PC-9 (cell line): ENCODE measurements around the gene GCDH. TPM values are rescaled to one million over a fixed set of nuclear protein-coding genes. Genes with fewer than 3 reads are reported as not detected.

ENCODE experiments used
- BruUV-seq: library from RNA; stranded (reverse); fragments of 400-500 nt; replicated peaks from 2 replicates; lab custom pipeline; 2021; lab: Mats Ljungman, UMichigan
- CTCF ChIA-PET: fragments of 300-600 bp; sonication (Branson Sonifier 250); formaldehyde crosslinking; loops from one replicate; lab custom pipeline; 2022; ENCODE audit warnings: antibody characterized with exemption; lab: Charles Lee
- POLR2A ChIA-PET: fragments of 300-600 bp; sonication (Branson Sonifier 250); formaldehyde crosslinking; loops from one replicate; lab custom pipeline; 2022; ENCODE audit warnings: antibody characterized with exemption; ENCODE audit not compliant: unreplicated experiment; lab: Charles Lee
- DNase-seq, 2 experiments: peaks; one replicate each; pipeline versions ENCODE4 v3.0.0 to v3.0.0-alpha.2; 2015 to 2022; ENCODE audit warnings: mixed read lengths in 1 of 2
- H2AFZ ChIP-seq: fragments of 200-600 bp; sonication (generic); 2 replicates; pipeline ENCODE4 v1.8.1; 2017; ENCODE audit warnings: antibody characterized with exemption
- H3F3A ChIP-seq: fragments of 200-600 bp; sonication (generic); 2 replicates; pipeline ENCODE4 v1.8.1; 2017; ENCODE audit warnings: antibody characterized with exemption, mild to moderate bottlenecking, low read depth; ENCODE audit not compliant: insufficient read depth
- H3K27ac ChIP-seq: fragments of 200-600 bp; sonication (generic); 2 replicates; pipeline ENCODE4 v1.6.1; 2016; ENCODE audit warnings: mixed run types
- H3K27me3 ChIP-seq: fragments of 200-600 bp; sonication (generic); 2 replicates; pipeline ENCODE4 v1.6.1; 2016; ENCODE audit warnings: low read depth, mixed run types; ENCODE audit not compliant: insufficient read depth
- H3K36me3 ChIP-seq: fragments of 200-600 bp; sonication (generic); 2 replicates; pipeline ENCODE4 v1.6.1; 2016; ENCODE audit warnings: low read depth, mixed run types
- H3K4me1 ChIP-seq: fragments of 200-600 bp; sonication (generic); replicated peaks from 2 replicates; pipeline ENCODE4 v1.6.1; 2016; ENCODE audit warnings: mixed run types; ENCODE audit not compliant: insufficient read depth
- H3K4me2 ChIP-seq: fragments of 200-600 bp; sonication (generic); 2 replicates; pipeline ENCODE4 v1.6.1; 2017; ENCODE audit warnings: mixed run types
- H3K4me3 ChIP-seq: fragments of 200-600 bp; sonication (generic); 2 replicates; pipeline ENCODE4 v1.6.1; 2016; ENCODE audit warnings: mixed run types
- H3K79me2 ChIP-seq: fragments of 200-600 bp; sonication (generic); 2 replicates; pipeline ENCODE4 v1.6.1; 2017; ENCODE audit warnings: low read depth, mixed run types
- H3K9me2 ChIP-seq: fragments of 200-600 bp; sonication (generic); 2 replicates; pipeline ENCODE4 v1.8.1; 2017; ENCODE audit warnings: mild to moderate bottlenecking; ENCODE audit not compliant: insufficient read depth
- H3K9me3 ChIP-seq: fragments of 200-600 bp; sonication (generic); 2 replicates; pipeline ENCODE4 v1.8.1; 2016; ENCODE audit warnings: low read depth; ENCODE audit not compliant: insufficient read depth
- H4K20me1 ChIP-seq: fragments of 200-600 bp; sonication (generic); 2 replicates; pipeline ENCODE4 v1.8.1; 2017; ENCODE audit not compliant: insufficient read depth
- EZH2 ChIP-seq: fragments of 200-600 bp; sonication (generic); IDR thresholded peaks from 2 replicates; pipeline ENCODE4 v1.8.0; 2017; ENCODE audit warnings: antibody characterized with exemption, low read depth
- intact Hi-C: fragments of 100-400 bp; cut with micrococcal nuclease; formaldehyde crosslinking; loops from one replicate; pipeline ENCODE4 v1.10.0; 2022; ENCODE audit not compliant: unreplicated experiment
- total RNA-seq: library from RNA; stranded (reverse); gene quantifications from 2 replicates; pipeline ENCODE4 v1.2.3, GENCODE V29; 2021
- TF ChIP-seq, protein P1 (sequence below): fragments of 200-600 bp; sonication (generic); conservative IDR thresholded peaks from 2 replicates; pipeline ENCODE4 v1.6.1; 2017; ENCODE audit warnings: mixed run types, antibody characterized with exemption, mild to moderate bottlenecking, moderate library complexity

Gene GCDH
- total RNA-seq, 1 experiment from 2014 or later: 23.2 TPM

DNA sequence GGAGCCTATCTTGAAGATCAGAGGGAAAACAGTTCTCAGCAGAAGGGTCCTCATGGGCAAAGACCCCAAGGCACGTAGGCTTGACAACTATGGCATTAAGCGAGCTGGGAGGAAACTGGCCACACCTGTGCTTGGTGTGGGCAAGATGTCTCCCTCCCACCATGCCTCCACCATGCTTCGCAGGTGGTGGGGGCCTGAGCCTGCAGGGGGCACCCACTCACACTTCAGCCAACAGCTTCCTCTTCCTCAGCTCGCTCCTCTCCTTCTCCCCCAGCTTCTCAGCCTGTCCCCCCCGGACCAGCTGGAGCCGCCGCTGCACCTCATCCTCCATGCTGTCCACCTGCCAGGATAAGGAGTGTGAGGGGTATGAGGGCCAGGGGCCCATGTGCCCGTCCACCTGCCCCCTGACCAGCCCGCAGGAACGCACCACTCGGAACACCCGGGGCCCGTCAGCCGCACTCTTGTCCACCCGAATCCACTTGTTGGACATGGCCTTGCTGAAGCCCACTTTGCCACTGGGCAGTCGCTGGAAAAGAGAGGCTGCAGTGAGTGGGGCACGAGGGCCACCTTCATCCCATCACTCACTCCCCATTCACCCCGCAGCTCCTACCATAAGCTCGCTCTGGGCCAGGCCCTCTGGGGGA is 39.2 kb downstream of the GCDH start:
- intact Hi-C loops: no loop called here
- H3K79me2 ChIP-seq: peaks cover 30% of the 10 kb centered on the region
- no peak overlapping the region for H3K27ac ChIP-seq
- no peak overlapping the region for H3K4me2 ChIP-seq
- H4K20me1 ChIP-seq: peaks cover 3% of the 10 kb centered on the region
- ChIA-PET CTCF (no interaction called here), POLR2A (no interaction called here)
- TF ChIP-seq, protein P1, sequence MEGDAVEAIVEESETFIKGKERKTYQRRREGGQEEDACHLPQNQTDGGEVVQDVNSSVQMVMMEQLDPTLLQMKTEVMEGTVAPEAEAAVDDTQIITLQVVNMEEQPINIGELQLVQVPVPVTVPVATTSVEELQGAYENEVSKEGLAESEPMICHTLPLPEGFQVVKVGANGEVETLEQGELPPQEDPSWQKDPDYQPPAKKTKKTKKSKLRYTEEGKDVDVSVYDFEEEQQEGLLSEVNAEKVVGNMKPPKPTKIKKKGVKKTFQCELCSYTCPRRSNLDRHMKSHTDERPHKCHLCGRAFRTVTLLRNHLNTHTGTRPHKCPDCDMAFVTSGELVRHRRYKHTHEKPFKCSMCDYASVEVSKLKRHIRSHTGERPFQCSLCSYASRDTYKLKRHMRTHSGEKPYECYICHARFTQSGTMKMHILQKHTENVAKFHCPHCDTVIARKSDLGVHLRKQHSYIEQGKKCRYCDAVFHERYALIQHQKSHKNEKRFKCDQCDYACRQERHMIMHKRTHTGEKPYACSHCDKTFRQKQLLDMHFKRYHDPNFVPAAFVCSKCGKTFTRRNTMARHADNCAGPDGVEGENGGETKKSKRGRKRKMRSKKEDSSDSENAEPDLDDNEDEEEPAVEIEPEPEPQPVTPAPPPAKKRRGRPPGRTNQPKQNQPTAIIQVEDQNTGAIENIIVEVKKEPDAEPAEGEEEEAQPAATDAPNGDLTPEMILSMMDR: no peak
- TF ChIP-seq EZH2: no peak
- H3K36me3 ChIP-seq: peaks cover 32% of the 10 kb centered on the region
- no peaks in the 10 kb centered on the region for H3K9me3 ChIP-seq
- no peaks in the 10 kb centered on the region for H3K9me2 ChIP-seq
- no peaks in the 10 kb centered on the region; the same call in 1 of the 2 replicates for H3F3A ChIP-seq
- DNase-seq: no peak
- no peak overlapping the region for H2AFZ ChIP-seq
- BruUV-seq: no TSS peak
- H3K4me3 ChIP-seq: no peak overlapping the region
- peaks cover 12% of the 10 kb centered on the region for H3K4me1 ChIP-seq
- no peaks in the 10 kb centered on the region for H3K27me3 ChIP-seq

DNA sequence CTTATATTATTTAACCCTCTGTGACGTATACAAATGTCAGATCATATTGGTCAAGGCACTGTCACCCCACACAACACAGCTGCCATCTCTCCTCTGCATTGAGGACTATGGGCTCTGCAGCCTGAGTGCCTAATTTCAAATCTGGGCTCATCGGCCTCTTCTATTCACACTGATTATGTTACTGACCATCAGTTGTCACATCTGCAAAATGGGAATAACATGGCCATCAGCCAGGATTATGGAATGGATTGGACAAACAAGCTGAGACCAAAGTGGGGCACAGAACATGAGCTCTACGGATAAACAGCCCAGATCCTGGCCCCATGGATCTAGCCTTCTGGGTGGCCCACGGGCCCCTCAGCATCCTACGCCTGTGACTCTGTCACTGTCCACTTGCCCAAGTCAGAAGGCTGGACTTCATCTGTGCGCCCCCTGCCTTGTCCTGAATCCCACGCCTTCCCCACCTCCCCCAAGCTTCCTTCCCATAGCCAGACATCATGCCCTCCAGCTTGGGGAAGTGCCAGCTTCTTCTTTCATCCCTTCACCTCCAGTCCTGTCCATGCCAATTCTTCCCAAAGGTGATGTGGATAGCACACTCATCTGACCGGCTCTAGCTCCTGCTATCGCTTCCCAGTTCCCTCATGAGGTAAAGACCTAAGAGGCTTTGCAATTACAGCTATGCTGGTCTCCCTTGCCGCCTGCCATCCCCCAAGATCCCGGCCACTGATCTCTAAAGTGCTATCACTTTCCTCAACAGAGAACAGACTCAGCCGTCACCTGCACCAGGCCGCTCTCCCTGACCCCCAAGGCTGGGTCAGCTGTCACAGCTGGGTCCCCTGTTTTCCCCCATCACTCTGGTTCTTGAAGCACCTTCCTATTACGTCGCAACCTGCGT is 41.7 kb downstream of the GCDH start:
- H3K27ac ChIP-seq: peak overlapping the region; percentile 25; the same call in 1 of the 2 replicates
- no peaks in the 10 kb centered on the region for H3K9me3 ChIP-seq
- peaks cover 15% of the 10 kb centered on the region; the same call in 1 of the 2 replicates for H3K36me3 ChIP-seq
- H3K79me2 ChIP-seq: peaks cover 30% of the 10 kb centered on the region
- DNase-seq: no peak
- intact Hi-C loops: no loop called here
- H2AFZ ChIP-seq: peak overlapping the region; percentile 93
- ChIA-PET POLR2A (no interaction called here), CTCF (no interaction called here)
- no TSS peak for BruUV-seq
- H3K27me3 ChIP-seq: no peaks in the 10 kb centered on the region
- H4K20me1 ChIP-seq: peaks cover 3% of the 10 kb centered on the region
- peaks cover 17% of the 10 kb centered on the region for H3K4me1 ChIP-seq
- TF ChIP-seq, protein P1: no peak
- TF ChIP-seq EZH2: no peak
- H3K4me3 ChIP-seq: peak overlapping the region; percentile 91
- no peaks in the 10 kb centered on the region; the same call in 1 of the 2 replicates for H3F3A ChIP-seq
- H3K4me2 ChIP-seq: peak overlapping the region; percentile 96
- H3K9me2 ChIP-seq: no peaks in the 10 kb centered on the region

GRCh38 chr19:12933287-12934072 is 42.5 kb downstream of the GCDH start, which contains the start of gene FARSA:
Gene FARSA (minus strand): TSS chr19:12933711. CDS start chr19:12933696, 15 bp downstream.
- Histone ChIP-seq H3K4me2 (peak within 1 kb of the TSS; percentile 96), H3K9me2 (no peaks in the 10 kb centered on the region), H3K4me3 (peak within 1 kb of the TSS; percentile 91), H3K9me3 (no peaks in the 10 kb centered on the region), H3F3A (no peaks in the 10 kb centered on the region; the same call in 1 of the 2 replicates), H3K4me1 (peaks cover 20% of the 10 kb centered on the region), H2AFZ (peak within 1 kb of the TSS; percentile 93), H3K27me3 (no peaks in the 10 kb centered on the region), H4K20me1 (peaks cover 3% of the 10 kb centered on the region), H3K27ac (peak within 1 kb of the TSS; percentile 25), H3K79me2 (peaks cover 31% of the 10 kb centered on the region), H3K36me3 (0 out of 2 replicates have a peak, but pooled peaks cover 9% of the 10 kb centered on the region)
- peak; percentile 67 to 89 for DNase-seq
- TSS peak; percentile 53 for BruUV-seq
- no peak for TF ChIP-seq EZH2
- TF ChIP-seq, protein P1: no peak
- intact Hi-C loops: no loop called here
- POLR2A ChIA-PET: interaction anchor here (0.5 kb wide), 3 partner anchors 13 to 42 kb away, joined by 3 to 4 read pairs (median 3); partner anchors contain the start of genes GCDH and SYCE2
- CTCF ChIA-PET: no interaction called here
